Karpas-422 (cell line): ENCODE measurements around the gene MED31. TPM values are rescaled to one million over a fixed set of nuclear protein-coding genes. Genes with fewer than 3 reads are reported as not detected.
A peak's percentile ranks its signal among the peaks of the same experiment; 100 is the strongest.
"Not testable (repeated sequence)": the region's sequence is repeated elsewhere in the genome, so short reads cannot be mapped to it uniquely, and the experiment has no call there.

Experiments
- DNase-seq: peaks from one replicate; pipeline ENCODE4 v3.0.0-alpha.2; 2015
- H2AFZ ChIP-seq: fragments of 200-600 bp; sonication (generic); 2 replicates; pipeline ENCODE4 v1.6.1; 2014; ENCODE audit warnings: antibody characterized with exemption, low read length, mixed read lengths
- H3K27ac ChIP-seq: fragments of 200-600 bp; sonication (generic); 2 replicates; pipeline ENCODE4 v1.5.1; 2014; ENCODE audit warnings: mild to moderate bottlenecking, low read length, moderate library complexity
- H3K27me3 ChIP-seq: fragments of 200-600 bp; sonication (generic); 2 replicates; pipeline ENCODE4 v1.6.1; 2014; ENCODE audit warnings: low read length, mixed read lengths
- H3K36me3 ChIP-seq: fragments of 200-600 bp; sonication (generic); 2 replicates; pipeline ENCODE4 v1.6.1; 2014; ENCODE audit warnings: low read length, mixed read lengths; ENCODE audit not compliant: insufficient read depth
- H3K4me1 ChIP-seq: fragments of 200-600 bp; sonication (generic); 2 replicates; pipeline ENCODE4 v1.6.1; 2014; ENCODE audit warnings: mild to moderate bottlenecking, low read length, mixed read lengths
- H3K4me2 ChIP-seq: fragments of 200-600 bp; sonication (generic); 2 replicates; pipeline ENCODE4 v1.6.1; 2014; ENCODE audit warnings: low read length, low read depth, mild to moderate bottlenecking; ENCODE audit not compliant: poor library complexity, severe bottlenecking
- H3K4me3 ChIP-seq: fragments of 200-600 bp; sonication (generic); 2 replicates; pipeline ENCODE4 v1.5.1; 2014; ENCODE audit warnings: mild to moderate bottlenecking, antibody characterized with exemption, low read length, mixed read lengths
- H3K79me2 ChIP-seq: fragments of 200-600 bp; sonication (generic); 2 replicates; pipeline ENCODE4 v1.6.1; 2014; ENCODE audit warnings: mild to moderate bottlenecking, low read length, mixed read lengths
- H3K9ac ChIP-seq: fragments of 200-600 bp; sonication (generic); 2 replicates; pipeline ENCODE4 v1.6.0; 2014; ENCODE audit warnings: low read length
- H3K9me2 ChIP-seq: fragments of 200-600 bp; sonication (generic), shearing (Covaris generic); replicated peaks from 2 replicates; pipeline ENCODE4 v1.6.0; 2014; ENCODE audit warnings: mild to moderate bottlenecking, low read length, moderate library complexity; ENCODE audit not compliant: insufficient read depth
- H3K9me3 ChIP-seq: fragments of 300-700, 200-600 bp; sonication (generic); 2 replicates; pipeline ENCODE4 v1.6.1; 2014; ENCODE audit warnings: low read length, mixed read lengths
- H4K20me1 ChIP-seq: fragments of 200-600 bp; sonication (generic); 2 replicates; pipeline ENCODE4 v1.6.1; 2014; ENCODE audit warnings: mild to moderate bottlenecking, antibody characterized with exemption, low read length, low read depth; ENCODE audit not compliant: insufficient read depth
- total RNA-seq: library from RNA; depleted of rRNA; stranded (reverse); fragments of >200 nt; shearing (Covaris generic); gene quantifications from 2 replicates; pipeline ENCODE4 v1.2.3, GENCODE V29; 2014; ENCODE audit warnings: low replicate concordance

MED31 gene
- total RNA-seq, 1 experiment from 2014 or later: 45.3 TPM

DNA sequence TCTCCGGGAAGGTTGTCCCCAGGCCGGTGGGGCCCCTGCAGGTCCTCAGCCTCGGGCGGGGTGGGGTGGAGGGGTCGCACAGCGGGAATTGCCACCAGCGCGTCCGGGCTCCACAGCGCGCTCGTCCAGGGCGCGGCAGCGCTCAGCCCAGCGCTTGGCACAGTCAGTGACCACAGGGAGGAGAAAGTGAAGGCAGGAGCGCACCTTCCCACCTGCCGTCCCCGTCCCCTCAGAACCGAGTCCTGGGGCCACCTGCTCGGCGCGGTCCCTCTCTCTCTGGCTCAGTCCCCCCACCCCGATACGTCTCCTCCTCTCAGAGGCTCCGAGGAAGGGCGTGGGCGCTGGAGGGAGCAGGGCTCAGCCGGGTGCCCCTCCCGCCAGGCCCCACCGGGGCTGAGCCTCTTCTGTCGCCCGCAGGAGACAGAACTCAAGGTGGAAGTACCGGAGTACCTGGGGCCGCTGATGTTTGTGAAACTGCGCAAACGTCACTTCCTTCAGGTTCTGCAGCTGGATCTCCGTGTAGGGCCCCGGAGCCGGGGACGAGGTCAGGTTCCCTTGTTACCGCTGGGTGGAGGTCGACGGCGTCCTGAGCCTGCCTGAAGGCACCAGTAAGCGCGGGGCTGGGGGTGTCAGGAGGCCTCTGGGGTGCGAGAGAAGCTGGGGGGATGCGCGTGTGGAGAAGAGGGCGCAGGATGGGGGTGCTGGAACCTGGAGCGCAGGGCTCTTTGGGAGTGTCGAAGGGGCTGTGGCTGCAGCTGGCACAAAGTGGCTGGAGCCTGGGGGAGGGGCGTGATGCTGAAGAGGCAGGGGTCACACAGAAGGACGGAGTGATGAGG lies 5.6 kb upstream of the MED31 start:
- H4K20me1 ChIP-seq, H3K9me2 ChIP-seq, H3K36me3 ChIP-seq, H3K27me3 ChIP-seq, H3K9me3 ChIP-seq: not testable (repeated sequence)
- peak overlapping the region; percentile 97 for H3K9ac ChIP-seq
- peak overlapping the region; percentile 91 for H3K4me3 ChIP-seq
- H3K27ac ChIP-seq: peak overlapping the region; percentile 78
- peaks cover 60% of the 10 kb centered on the region for H3K4me1 ChIP-seq
- H3K4me2 ChIP-seq: peak overlapping the region; percentile 93
- peaks cover 23% of the 10 kb centered on the region for H3K79me2 ChIP-seq
- H2AFZ ChIP-seq: 0 out of 2 replicates have a peak overlapping the region, but pooled peaks have one; percentile 38
- peak; percentile 92 for DNase-seq

DNA sequence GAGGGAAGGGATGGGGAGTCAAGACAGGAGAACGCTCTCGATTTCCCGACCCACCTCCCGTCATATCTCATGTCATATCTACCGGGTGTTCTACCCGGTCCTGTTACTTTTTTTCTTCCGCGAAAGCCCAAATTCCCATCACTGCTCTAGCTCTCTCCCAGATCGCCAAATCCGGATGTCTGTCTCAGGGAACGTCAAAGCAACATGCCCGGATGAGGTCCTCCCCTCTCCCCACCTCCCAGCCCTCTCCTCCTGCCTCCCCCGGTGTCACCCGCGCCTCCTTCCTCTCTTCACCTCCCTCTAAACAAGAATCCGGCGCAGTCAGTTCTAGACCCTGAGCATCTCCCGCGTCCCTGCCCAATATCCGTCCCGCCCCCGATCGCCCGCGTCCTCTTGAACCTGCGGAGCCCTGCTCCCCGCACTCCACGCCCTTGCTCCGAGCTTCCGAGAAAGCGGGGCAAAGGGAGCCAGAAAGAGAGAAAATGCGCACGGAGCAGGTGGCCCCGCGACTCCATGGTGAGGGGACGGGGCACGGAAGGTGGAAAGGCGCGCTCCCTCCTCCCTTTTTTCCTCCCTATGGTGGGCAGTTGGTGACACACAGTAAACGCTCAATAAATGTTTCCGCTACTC lies 4.4 kb upstream of the MED31 start:
- Histone ChIP-seq H3K4me1 (peaks cover 55% of the 10 kb centered on the region), H3K9ac (peak overlapping the region; percentile 97; the same call in 1 of the 2 replicates), H3K4me2 (peak overlapping the region; percentile 8), H3K79me2 (peaks cover 23% of the 10 kb centered on the region)
- not testable (repeated sequence) for H3K36me3 ChIP-seq, H3K9me3 ChIP-seq, H3K9me2 ChIP-seq, H2AFZ ChIP-seq, H4K20me1 ChIP-seq, H3K27me3 ChIP-seq, H3K4me3 ChIP-seq, DNase-seq, H3K27ac ChIP-seq

DNA sequence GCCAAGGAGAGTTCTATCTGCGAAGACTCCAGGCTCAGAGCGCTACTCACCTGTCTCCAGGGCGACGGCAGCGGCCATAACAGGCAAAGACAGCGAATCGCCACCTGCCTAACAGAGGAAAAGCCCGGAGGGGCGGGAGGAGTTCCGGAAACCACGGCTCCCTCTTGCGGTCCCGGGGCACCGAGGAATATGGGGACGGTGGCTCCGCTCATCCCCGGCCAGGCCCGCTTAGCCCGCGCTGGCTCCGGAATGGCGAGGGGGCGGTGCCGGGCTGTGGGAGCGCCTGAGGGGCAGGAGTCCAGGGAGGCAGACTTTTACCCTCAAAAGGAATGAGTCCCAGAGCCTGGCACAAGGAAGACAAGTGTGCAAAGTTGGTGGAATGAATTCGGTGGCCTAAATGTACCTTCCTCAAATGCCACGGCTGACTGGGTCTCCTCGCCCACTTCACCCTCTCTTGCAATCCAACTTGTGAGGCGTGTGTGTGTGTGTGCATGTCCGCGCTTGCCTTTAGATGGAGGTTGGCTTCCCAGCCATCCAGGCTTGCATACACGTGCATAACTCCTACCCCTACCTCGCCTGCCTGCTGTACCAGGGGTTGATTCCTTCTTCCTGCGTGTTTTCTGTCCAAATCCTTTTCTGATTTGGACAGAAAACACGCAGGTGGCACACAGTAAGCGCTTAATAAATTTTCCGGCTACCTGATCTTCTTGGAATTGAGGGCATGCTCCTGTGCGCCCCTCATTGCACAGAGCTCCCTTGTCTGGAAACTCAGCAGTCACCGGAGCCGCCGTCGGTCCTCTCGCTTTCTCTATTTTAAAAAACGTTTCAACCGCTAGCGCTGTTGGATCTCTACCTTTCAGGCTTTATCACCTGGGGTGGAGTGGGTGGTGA lies 3.7 kb upstream of the MED31 start:
- peaks cover 50% of the 10 kb centered on the region for H3K4me1 ChIP-seq
- H3K4me3 ChIP-seq: no peak overlapping the region

DNA sequence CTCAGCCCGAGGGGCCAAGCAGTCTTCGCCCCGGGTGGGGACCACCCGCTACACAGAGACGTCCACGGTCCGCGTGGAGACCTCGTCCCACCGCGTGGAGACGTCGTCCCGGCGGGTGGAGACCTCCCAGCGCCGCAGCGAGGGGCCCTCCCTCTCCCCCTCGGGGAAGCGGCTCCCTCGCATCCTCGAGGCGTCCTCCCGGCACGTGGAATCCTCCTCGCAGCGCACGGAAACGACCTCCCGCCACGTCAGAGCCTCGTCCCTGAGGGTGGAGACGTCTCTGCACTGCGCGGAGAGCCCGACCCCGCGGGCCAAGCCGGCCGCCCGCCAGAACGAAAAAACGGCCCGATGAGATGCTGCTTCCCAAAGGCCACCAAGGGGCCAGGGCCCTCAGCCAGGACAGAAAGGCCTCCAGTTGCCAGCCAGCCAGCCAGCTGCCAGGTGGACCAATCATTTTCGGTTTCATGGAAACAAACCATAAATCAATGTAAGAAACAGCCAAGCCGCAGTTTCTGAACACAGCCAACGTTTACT lies 581 bp upstream of the MED31 start:
- peak overlapping the region; percentile 37 for H3K4me2 ChIP-seq
- H3K9me3 ChIP-seq: no peaks in the 10 kb centered on the region
- H4K20me1 ChIP-seq: no peaks in the 10 kb centered on the region
- no peak overlapping the region for H3K27ac ChIP-seq
- H3K79me2 ChIP-seq: peaks cover 45% of the 10 kb centered on the region
- H2AFZ ChIP-seq: no peak overlapping the region
- no peak for DNase-seq
- peak overlapping the region; percentile 80 for H3K9ac ChIP-seq
- peaks cover 20% of the 10 kb centered on the region; the same call in 1 of the 2 replicates for H3K36me3 ChIP-seq
- no peaks in the 10 kb centered on the region for H3K9me2 ChIP-seq
- H3K4me3 ChIP-seq: peak overlapping the region; percentile 90; the same call in 1 of the 2 replicates
- no peaks in the 10 kb centered on the region for H3K27me3 ChIP-seq
- peaks cover 65% of the 10 kb centered on the region for H3K4me1 ChIP-seq

More for the DNA sequence above, 3.7 kb upstream of the MED31 start:
- H3K79me2 ChIP-seq: peaks cover 29% of the 10 kb centered on the region
- DNase-seq: no peak
- no peaks in the 10 kb centered on the region for H3K9me2 ChIP-seq
- no peak overlapping the region for H3K4me2 ChIP-seq
- H3K36me3 ChIP-seq: no peaks in the 10 kb centered on the region
- H3K9ac ChIP-seq: no peak overlapping the region
- H3K27ac ChIP-seq: no peak overlapping the region
- no peak overlapping the region for H2AFZ ChIP-seq
- H3K27me3 ChIP-seq: no peaks in the 10 kb centered on the region
- H4K20me1 ChIP-seq: no peaks in the 10 kb centered on the region
- no peaks in the 10 kb centered on the region for H3K9me3 ChIP-seq

DNA sequence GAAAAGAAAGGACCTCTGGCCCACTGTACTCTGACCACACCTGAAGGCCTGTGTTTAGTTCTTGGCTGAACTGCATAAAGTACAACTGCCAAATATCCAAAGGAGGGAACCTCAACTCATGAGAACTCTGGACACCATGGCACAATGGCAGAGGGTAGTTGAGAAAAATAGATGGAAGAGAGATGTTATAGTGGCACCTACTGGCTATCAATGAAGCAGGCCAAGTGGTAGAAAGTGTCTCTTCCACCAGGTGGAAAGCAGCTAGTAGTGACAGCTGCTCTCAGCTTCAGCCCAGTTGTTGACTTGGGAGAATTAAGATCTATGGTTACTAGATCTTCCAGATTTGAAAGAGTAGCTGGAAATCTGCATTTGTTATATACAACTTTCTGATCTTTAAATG lies 3.2 kb downstream of the MED31 start:
- Histone ChIP-seq H4K20me1 (no peaks in the 10 kb centered on the region), H3K9ac (no peak overlapping the region), H2AFZ (no peak overlapping the region), H3K9me3 (no peaks in the 10 kb centered on the region), H3K36me3 (peaks cover 47% of the 10 kb centered on the region; the same call in 1 of the 2 replicates), H3K79me2 (peaks cover 77% of the 10 kb centered on the region), H3K4me3 (no peak overlapping the region), H3K4me1 (peaks cover 57% of the 10 kb centered on the region), H3K9me2 (no peaks in the 10 kb centered on the region), H3K27ac (no peak overlapping the region), H3K4me2 (peak overlapping the region; percentile 2), H3K27me3 (no peaks in the 10 kb centered on the region)
- DNase-seq: peak; percentile 68

DNA sequence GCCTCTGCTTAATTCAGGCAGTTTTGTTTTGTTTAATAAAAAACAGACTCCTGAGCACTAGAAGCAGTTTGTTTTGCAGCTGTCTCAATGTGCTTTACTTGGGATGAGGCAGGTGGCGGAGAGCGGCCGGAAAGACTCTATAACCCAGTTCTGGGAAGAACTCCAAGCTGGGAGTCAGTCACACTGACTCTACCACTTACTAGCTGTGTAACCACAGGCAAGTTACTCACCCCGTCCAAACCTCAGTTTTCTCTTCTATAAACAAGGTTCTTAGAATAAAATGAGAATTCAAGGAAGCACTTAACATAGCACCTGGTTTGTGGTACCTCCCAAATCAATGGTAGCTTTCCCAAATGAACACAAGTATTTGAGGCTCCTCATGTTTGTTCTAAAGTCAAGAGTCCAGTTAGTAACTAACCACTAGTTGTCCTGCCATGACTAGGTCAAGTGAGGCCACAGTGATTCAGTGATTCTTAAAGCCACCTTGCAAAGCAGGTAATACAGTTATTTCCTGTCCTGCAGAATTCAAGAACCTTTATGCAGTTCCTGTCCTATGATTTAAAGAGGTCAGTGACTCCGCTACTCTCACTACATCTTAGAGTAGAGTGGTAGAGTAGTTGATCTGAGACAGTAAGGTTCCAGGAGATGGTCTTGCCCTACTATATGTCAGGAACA lies 7.8 kb downstream of the MED31 start:
- Histone ChIP-seq H3K36me3 (peaks cover 47% of the 10 kb centered on the region; the same call in 1 of the 2 replicates), H4K20me1 (no peaks in the 10 kb centered on the region), H3K4me3 (no peak overlapping the region), H3K9me2 (no peaks in the 10 kb centered on the region), H3K4me1 (peaks cover 47% of the 10 kb centered on the region), H3K9ac (no peak overlapping the region), H3K4me2 (peak overlapping the region; percentile 71), H2AFZ (no peak overlapping the region), H3K79me2 (peaks cover 90% of the 10 kb centered on the region), H3K27me3 (no peaks in the 10 kb centered on the region), H3K9me3 (no peaks in the 10 kb centered on the region), H3K27ac (no peak overlapping the region)
- DNase-seq: no peak

DNA sequence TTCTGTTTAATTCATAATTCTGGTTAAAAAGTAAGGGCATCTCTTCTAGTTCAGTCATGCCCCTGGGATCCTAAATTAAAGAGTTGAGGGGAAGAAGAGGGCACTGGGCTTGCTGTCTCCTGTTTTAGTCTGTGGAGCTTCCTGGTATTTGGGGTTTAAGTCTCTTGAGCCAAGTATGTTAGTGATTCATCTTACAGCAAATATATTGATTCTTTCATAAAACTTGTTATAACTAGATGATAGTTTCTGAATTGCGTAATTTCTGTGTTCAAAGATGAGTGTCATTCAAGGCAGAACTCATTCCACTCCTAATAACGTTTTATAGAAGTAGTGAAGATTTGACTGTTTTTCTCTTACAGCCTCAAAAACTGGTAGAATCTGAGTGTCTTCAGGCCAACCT lies 8.8 kb downstream of the MED31 start:
- Histone ChIP-seq H3K4me2 (peak overlapping the region; percentile 71), H3K4me3 (peak overlapping the region; percentile 88), H4K20me1 (no peaks in the 10 kb centered on the region), H3K27ac (peak overlapping the region; percentile 86), H3K9ac (peak overlapping the region; percentile 85), H2AFZ (no peak overlapping the region), H3K9me2 (no peaks in the 10 kb centered on the region), H3K27me3 (no peaks in the 10 kb centered on the region), H3K4me1 (peaks cover 41% of the 10 kb centered on the region), H3K79me2 (peaks cover 90% of the 10 kb centered on the region), H3K36me3 (peaks cover 44% of the 10 kb centered on the region; the same call in 1 of the 2 replicates), H3K9me3 (no peaks in the 10 kb centered on the region)
- no peak for DNase-seq
